Chondrocyte (in vitro differentiated cells): Measurements from ENCODE around the gene ACACA. TPM values are rescaled to one million over a fixed set of nuclear protein-coding genes. Genes with fewer than 3 reads are reported as not detected.

Source experiments
- DNase-seq: peaks from one replicate; pipeline ENCODE4 v3.0.0; 2021; ENCODE audit warnings: mixed read lengths, low spot score
- H3K27ac Mint-ChIP-seq: one replicate; pipeline ENCODE4 v1.8.0; 2021; ENCODE audit warnings: mild to moderate bottlenecking, moderate library complexity, mixed read lengths; ENCODE audit not compliant: unreplicated experiment
- H3K27me3 Mint-ChIP-seq: 2 replicates; pipeline ENCODE4 v1.8.0; 2021; ENCODE audit warnings: low read depth, mixed read lengths
- H3K36me3 Mint-ChIP-seq: 2 replicates; pipeline ENCODE4 v1.8.0; 2021; ENCODE audit warnings: low read depth, mixed read lengths
- H3K4me1 Mint-ChIP-seq: 2 replicates; pipeline ENCODE4 v1.8.0; 2021; ENCODE audit warnings: low read depth, mild to moderate bottlenecking, mixed read lengths
- H3K4me3 Mint-ChIP-seq: one replicate; pipeline ENCODE4 v1.8.0; 2021; ENCODE audit warnings: mild to moderate bottlenecking, moderate library complexity, mixed read lengths; ENCODE audit not compliant: unreplicated experiment
- H3K9me3 Mint-ChIP-seq: 2 replicates; pipeline ENCODE4 v1.8.0; 2021; ENCODE audit warnings: low read depth, mixed read lengths
- total RNA-seq: library from RNA; stranded (reverse); gene quantifications from 3 replicates; pipeline ENCODE4 v1.2.1, GENCODE V29; 2021
- TF ChIP-seq, protein P1 (sequence below): fragments of 200-600 bp; sonication (generic); IDR thresholded peaks from 2 replicates; pipeline ENCODE4 v1.5.0; 2021; ENCODE audit warnings: antibody characterized with exemption, mild to moderate bottlenecking, moderate library complexity

Gene ACACA
- total RNA-seq, 1 donor from 2014 or later = 77.1 TPM

DNA sequence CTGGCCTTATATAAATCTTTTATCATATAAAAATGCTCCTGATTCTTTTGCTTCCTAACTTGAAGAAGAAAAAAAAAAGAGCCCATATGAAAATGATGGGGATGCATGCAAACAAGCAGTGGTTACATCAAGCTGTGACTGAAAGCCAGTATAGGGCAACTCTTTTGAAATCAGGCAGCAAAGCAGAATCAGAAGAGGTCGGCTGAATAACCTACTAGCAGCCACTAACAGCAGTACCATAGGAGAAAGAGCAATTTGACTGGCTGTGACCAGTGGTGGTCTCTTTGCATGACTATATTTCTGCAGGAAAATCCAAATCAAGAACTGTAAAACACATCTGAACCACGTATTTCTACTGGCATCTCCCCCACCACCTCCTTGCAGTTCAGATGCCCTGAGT lies 192.7 kb downstream of the ACACA start:
- TF ChIP-seq, protein P1, sequence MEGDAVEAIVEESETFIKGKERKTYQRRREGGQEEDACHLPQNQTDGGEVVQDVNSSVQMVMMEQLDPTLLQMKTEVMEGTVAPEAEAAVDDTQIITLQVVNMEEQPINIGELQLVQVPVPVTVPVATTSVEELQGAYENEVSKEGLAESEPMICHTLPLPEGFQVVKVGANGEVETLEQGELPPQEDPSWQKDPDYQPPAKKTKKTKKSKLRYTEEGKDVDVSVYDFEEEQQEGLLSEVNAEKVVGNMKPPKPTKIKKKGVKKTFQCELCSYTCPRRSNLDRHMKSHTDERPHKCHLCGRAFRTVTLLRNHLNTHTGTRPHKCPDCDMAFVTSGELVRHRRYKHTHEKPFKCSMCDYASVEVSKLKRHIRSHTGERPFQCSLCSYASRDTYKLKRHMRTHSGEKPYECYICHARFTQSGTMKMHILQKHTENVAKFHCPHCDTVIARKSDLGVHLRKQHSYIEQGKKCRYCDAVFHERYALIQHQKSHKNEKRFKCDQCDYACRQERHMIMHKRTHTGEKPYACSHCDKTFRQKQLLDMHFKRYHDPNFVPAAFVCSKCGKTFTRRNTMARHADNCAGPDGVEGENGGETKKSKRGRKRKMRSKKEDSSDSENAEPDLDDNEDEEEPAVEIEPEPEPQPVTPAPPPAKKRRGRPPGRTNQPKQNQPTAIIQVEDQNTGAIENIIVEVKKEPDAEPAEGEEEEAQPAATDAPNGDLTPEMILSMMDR = no peak
- Mint-ChIP-seq H3K9me3 (no peaks in the 10 kb centered on the region), H3K27me3 (no peaks in the 10 kb centered on the region), H3K4me3 (no peak overlapping the region), H3K27ac (no peak overlapping the region), H3K36me3 (peaks cover 3% of the 10 kb centered on the region), H3K4me1 (peaks cover 2% of the 10 kb centered on the region)
- DNase-seq = no peak

GRCh38 chr17:37212179-37212578 lies 194.5 kb downstream of the ACACA start:
- Mint-ChIP-seq H3K9me3 (no peaks in the 10 kb centered on the region), H3K27me3 (no peaks in the 10 kb centered on the region), H3K27ac (no peak overlapping the region), H3K4me3 (no peak overlapping the region), H3K36me3 (peaks cover 5% of the 10 kb centered on the region), H3K4me1 (peaks cover 2% of the 10 kb centered on the region)
- no peak for DNase-seq
- TF ChIP-seq, protein P1 = peak; percentile 71

- Mint-ChIP-seq H3K27me3 (no peaks in the 10 kb centered on the region), H3K4me3 (no peak overlapping the region), H3K36me3 (peaks cover 5% of the 10 kb centered on the region), H3K27ac (no peak overlapping the region), H3K9me3 (no peaks in the 10 kb centered on the region), H3K4me1 (peaks cover 2% of the 10 kb centered on the region)
- DNase-seq = no peak
- TF ChIP-seq, protein P1 = no peak
These were observed 195.5 kb downstream of the ACACA start for GRCh38 chr17:37211136-37211535.

DNA sequence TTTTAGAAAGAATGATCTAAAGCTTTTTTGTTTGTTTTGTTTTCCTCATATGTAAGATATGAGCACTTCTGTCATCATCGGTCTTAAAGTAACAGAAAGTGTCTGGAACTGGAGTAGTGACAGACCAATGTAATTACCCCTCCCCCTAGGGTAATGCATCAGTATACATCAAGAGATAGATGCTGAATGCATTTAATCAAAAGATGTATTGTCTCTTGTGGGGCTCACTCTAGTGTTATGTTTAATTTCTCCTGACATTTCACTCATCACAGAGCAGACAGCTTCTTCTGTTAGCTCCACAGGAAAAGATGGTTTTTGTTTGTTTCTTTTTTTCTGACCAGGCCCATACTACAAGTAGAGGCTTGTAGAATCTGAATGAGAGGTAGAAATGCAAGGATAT lies 199.5 kb downstream of the ACACA start:
- H3K4me3 Mint-ChIP-seq = no peak overlapping the region
- TF ChIP-seq, protein P1 = no peak
- H3K36me3 Mint-ChIP-seq = peaks cover 21% of the 10 kb centered on the region
- no peak for DNase-seq
- no peaks in the 10 kb centered on the region for H3K27me3 Mint-ChIP-seq
- H3K9me3 Mint-ChIP-seq = no peaks in the 10 kb centered on the region
- no peak overlapping the region for H3K27ac Mint-ChIP-seq
- H3K4me1 Mint-ChIP-seq = no peaks in the 10 kb centered on the region

GRCh38 chr17:37206299-37206698 lies 200.3 kb downstream of the ACACA start:
- Mint-ChIP-seq H3K9me3 (no peaks in the 10 kb centered on the region), H3K4me3 (no peak overlapping the region), H3K4me1 (no peaks in the 10 kb centered on the region), H3K27ac (no peak overlapping the region), H3K27me3 (no peaks in the 10 kb centered on the region), H3K36me3 (peaks cover 23% of the 10 kb centered on the region)
- TF ChIP-seq, protein P1 = no peak
- DNase-seq = no peak
